ENCODE measurements around the gene CGREF1. TPM values are rescaled to one million over a fixed set of nuclear protein-coding genes. Genes with fewer than 3 reads are reported as not detected.
"Not testable (repeated sequence)": the region's sequence is repeated elsewhere in the genome, so short reads cannot be mapped to it uniquely, and the experiment has no call there.

CGREF1 gene
- total RNA-seq, 2 donors from 2014 or later, result 1.0 to 3.0 TPM

DNA sequence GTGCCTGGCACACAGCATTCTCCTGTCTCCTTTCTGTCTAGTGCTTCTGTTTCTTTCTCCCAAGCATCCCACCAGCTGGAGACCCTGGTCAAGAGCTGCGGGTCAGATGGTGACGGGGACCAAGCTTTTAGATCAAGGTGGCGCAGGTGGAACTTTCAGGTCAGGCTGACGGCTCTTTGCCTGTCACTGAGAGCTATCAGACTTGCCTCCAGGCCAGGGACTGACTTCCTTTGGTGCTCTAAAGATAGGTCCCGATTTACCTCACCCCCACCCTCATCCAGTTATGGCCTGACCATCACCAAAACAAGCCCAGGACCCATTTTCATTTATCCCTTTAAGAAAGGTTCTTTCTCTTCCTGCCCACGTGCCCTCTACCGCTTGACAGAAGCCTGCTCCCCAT, 41.7 kb downstream of the CGREF1 start:
- WGBS, 2 donors, result 63 to 68% methylated on average over 7 of the region's 7 CpGs
- no peak for ATAC-seq
- intact Hi-C loops (cut with DNase I), result no loop called here
- no peak for DNase-seq
- Histone ChIP-seq H3K27ac (no peak overlapping the region), H3K27me3 (no peaks in the 10 kb centered on the region), H3K36me3 (replicated peaks in 1 of 2; ENCODE audit: insufficient read depth in 1 of 2, low read depth in 2 of 2) (no peaks in the 10 kb centered on the region), H3K4me1 (peaks cover 22% of the 10 kb centered on the region), H3K9me3 (no peaks in the 10 kb centered on the region), H3K4me3 (no peak overlapping the region)
- TF ChIP-seq POLR2A (IDR thresholded peaks at IDR 0.05), result no peak
- TF ChIP-seq CTCF (IDR thresholded peaks at IDR 0.05), result no peak

- 67 to 69% methylated on average over 4 of the region's 4 CpGs for WGBS, 2 donors
- H3K27me3 ChIP-seq, result no peaks in the 10 kb centered on the region
- intact Hi-C loops (cut with DNase I), result no loop called here
Measured at GRCh38 chr2:27076323-27076722, 42.6 kb downstream of the CGREF1 start.

DNA sequence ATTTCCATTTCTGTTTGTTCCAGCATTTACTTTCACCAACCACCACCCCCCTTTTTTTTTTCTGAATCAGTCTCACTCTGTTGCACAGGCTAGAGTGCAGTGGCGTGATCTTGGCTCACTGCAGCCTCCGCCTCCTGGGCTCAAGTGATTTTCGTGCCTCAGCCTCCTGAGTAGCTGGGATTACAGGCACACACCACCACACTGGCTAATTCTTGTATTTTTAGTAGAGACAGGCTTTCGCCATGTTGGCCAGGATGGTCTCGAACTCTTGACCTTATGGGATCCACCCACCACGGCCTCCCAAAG, 43.4 kb downstream of the CGREF1 start:
- peaks cover 12% of the 10 kb centered on the region for H3K4me1 ChIP-seq
- H3K27me3 ChIP-seq; H3K36me3 ChIP-seq (replicated peaks in 1 of 2; ENCODE audit: insufficient read depth in 1 of 2, low read depth in 2 of 2); intact Hi-C loops (cut with DNase I); H3K4me3 ChIP-seq; DNase-seq; ATAC-seq; H3K9me3 ChIP-seq; H3K27ac ChIP-seq: not testable (repeated sequence)
- WGBS, 2 donors, result 80 to 81% methylated on average over 6 of the region's 6 CpGs

More at GRCh38 chr2:27076323-27076722, 42.6 kb downstream of the CGREF1 start:
- Histone ChIP-seq H3K9me3 (no peaks in the 10 kb centered on the region), H3K4me3 (no peak overlapping the region), H3K4me1 (peaks cover 16% of the 10 kb centered on the region), H3K36me3 (replicated peaks in 1 of 2; ENCODE audit: insufficient read depth in 1 of 2, low read depth in 2 of 2) (no peaks in the 10 kb centered on the region), H3K27ac (no peak overlapping the region)
- TF ChIP-seq POLR2A (IDR thresholded peaks at IDR 0.05) (no peak), CTCF (IDR thresholded peaks at IDR 0.05) (no peak)
- ATAC-seq (no peak), DNase-seq (no peak)

- ATAC-seq, result no peak
- peak in 1 of 4 donors; percentile 41 for DNase-seq
- Histone ChIP-seq H3K9me3 (no peaks in the 10 kb centered on the region), H3K27ac (no peak overlapping the region), H3K36me3 (replicated peaks in 1 of 2; ENCODE audit: insufficient read depth in 1 of 2, low read depth in 2 of 2) (no peaks in the 10 kb centered on the region), H3K4me1 (peaks cover 17% of the 10 kb centered on the region), H3K27me3 (no peaks in the 10 kb centered on the region), H3K4me3 (no peak overlapping the region)
- WGBS, 2 donors, result 63 to 75% methylated on average over 3 to 4 of the region's 4 CpGs
- intact Hi-C loops (cut with DNase I), result no loop called here
- TF ChIP-seq POLR2A (IDR thresholded peaks at IDR 0.05) (no peak), CTCF (IDR thresholded peaks at IDR 0.05) (no peak)
Measured at GRCh38 chr2:27074738-27075565, 44.0 kb downstream of the CGREF1 start.

GRCh38 chr2:27073782-27074181, 45.1 kb downstream of the CGREF1 start:
- intact Hi-C loops (cut with DNase I), result no loop called here
- 25 to 55% methylated on average over 2 of the region's 2 CpGs for WGBS, 2 donors
- Histone ChIP-seq H3K4me3 (no peak overlapping the region), H3K4me1 (peaks cover 29% of the 10 kb centered on the region), H3K27ac (no peak overlapping the region), H3K36me3 (replicated peaks in 1 of 2; ENCODE audit: insufficient read depth in 1 of 2, low read depth in 2 of 2) (no peaks in the 10 kb centered on the region), H3K9me3 (no peaks in the 10 kb centered on the region), H3K27me3 (no peaks in the 10 kb centered on the region)
- no peak for DNase-seq
- ATAC-seq, result no peak
- TF ChIP-seq POLR2A (IDR thresholded peaks at IDR 0.05), result no peak
- no peak for TF ChIP-seq CTCF (IDR thresholded peaks at IDR 0.05)

Data from body of pancreas (tissue), 4 donors.